Measurements from ENCODE around the gene KIF1B. TPM values are rescaled to one million over a fixed set of nuclear protein-coding genes. Genes with fewer than 3 reads are reported as not detected.
A peak's percentile ranks its signal among the peaks of the same experiment; 100 is the strongest.

The KIF1B gene
- total RNA-seq, 5 donors from 2014 or later (not counting 1 experiment from before 2014, with no cell fraction given): 10.3 to 15.3 (median 13.8) TPM

- Histone ChIP-seq H3K36me3 (ENCODE audit: control insufficient read depth in 2 of 2, extremely low read depth in 1 of 2, insufficient read depth in 1 of 2, low read length in 1 of 2) (peaks cover 0 to 20% of the 10 kb centered on the region in 2 donors), H3K4me3 (ENCODE audit: control insufficient read depth in 1 of 2, extremely low read depth in 1 of 2, low read length in 1 of 2) (no peak overlapping the region), H3K4me1 (ENCODE audit: control insufficient read depth in 1 of 2, extremely low read depth in 1 of 2, insufficient read depth in 2 of 2, low read length in 2 of 2) (no peaks in the 10 kb centered on the region), H3K27ac (ENCODE audit: low read length) (no peak overlapping the region), H3K27me3 (replicated peaks in 1 of 2; ENCODE audit: control insufficient read depth in 2 of 2, extremely low read depth in 1 of 2, insufficient read depth in 2 of 2, low read length in 1 of 2) (no peaks in the 10 kb centered on the region), H3K9me3 (no peaks in the 10 kb centered on the region)
- Mint-ChIP-seq H3K4me1 (no peaks in the 10 kb centered on the region), H3K36me3 (peaks cover 49% of the 10 kb centered on the region), H3K9me3 (no peaks in the 10 kb centered on the region), H3K4me3 (no peak overlapping the region), H3K27me3 (no peaks in the 10 kb centered on the region), H3K27ac (no peak overlapping the region)
- DNase-seq (no peak), ATAC-seq (replicated peaks in 1 of 4) (no peak)
- WGBS (ENCODE audit: insufficient coverage): no CpG with 5 or more reads among the region's 1 CpG
- CTCF ChIA-PET: no interaction called here
- POLR2A ChIA-PET: no interaction called here
Measured at GRCh38 chr1:10299151-10299550, 88.8 kb downstream of the KIF1B start.

GRCh38 chr1:10302416-10302815 lies 92.0 kb downstream of the KIF1B start:
- H3K9me3 ChIP-seq: no peaks in the 10 kb centered on the region
- no peaks in the 10 kb centered on the region for H3K27me3 ChIP-seq (replicated peaks in 1 of 2; ENCODE audit: control insufficient read depth in 2 of 2, extremely low read depth in 1 of 2, insufficient read depth in 2 of 2, low read length in 1 of 2)
- Mint-ChIP-seq H3K27me3 (no peaks in the 10 kb centered on the region), H3K27ac (no peak overlapping the region), H3K4me1 (peaks cover 0 to 4% (median 0%) of the 10 kb centered on the region in 3 donors), H3K4me3 (no peak overlapping the region), H3K36me3 (peaks cover 30% of the 10 kb centered on the region), H3K9me3 (no peaks in the 10 kb centered on the region)
- CTCF ChIA-PET: no interaction called here
- peaks cover 0 to 3% of the 10 kb centered on the region in 2 donors for H3K36me3 ChIP-seq (ENCODE audit: control insufficient read depth in 2 of 2, extremely low read depth in 1 of 2, insufficient read depth in 1 of 2, low read length in 1 of 2)
- no peak overlapping the region for H3K4me3 ChIP-seq (ENCODE audit: control insufficient read depth in 1 of 2, extremely low read depth in 1 of 2, low read length in 1 of 2)
- POLR2A ChIA-PET: no interaction called here
- no peak overlapping the region for H3K27ac ChIP-seq (ENCODE audit: low read length)
- WGBS (ENCODE audit: insufficient coverage): no CpG with 5 or more reads among the region's 6 CpGs
- DNase-seq (no peak), ATAC-seq (replicated peaks in 1 of 4) (no peak)
- no peaks in the 10 kb centered on the region for H3K4me1 ChIP-seq (ENCODE audit: control insufficient read depth in 1 of 2, extremely low read depth in 1 of 2, insufficient read depth in 2 of 2, low read length in 2 of 2)

- H3K36me3 Mint-ChIP-seq: peaks cover 27% of the 10 kb centered on the region
- no peak overlapping the region for H3K27ac Mint-ChIP-seq
- DNase-seq (no peak), ATAC-seq (replicated peaks in 1 of 4) (no peak)
- no peaks in the 10 kb centered on the region for H3K27me3 Mint-ChIP-seq
- Histone ChIP-seq H3K27me3 (replicated peaks in 1 of 2; ENCODE audit: control insufficient read depth in 2 of 2, extremely low read depth in 1 of 2, insufficient read depth in 2 of 2, low read length in 1 of 2) (no peaks in the 10 kb centered on the region), H3K4me3 (ENCODE audit: control insufficient read depth in 1 of 2, extremely low read depth in 1 of 2, low read length in 1 of 2) (no peak overlapping the region), H3K36me3 (ENCODE audit: control insufficient read depth in 2 of 2, extremely low read depth in 1 of 2, insufficient read depth in 1 of 2, low read length in 1 of 2) (peaks cover 0 to 3% of the 10 kb centered on the region in 2 donors), H3K9me3 (no peaks in the 10 kb centered on the region), H3K4me1 (ENCODE audit: control insufficient read depth in 1 of 2, extremely low read depth in 1 of 2, insufficient read depth in 2 of 2, low read length in 2 of 2) (peaks cover 0 to 2% of the 10 kb centered on the region in 2 experiments), H3K27ac (ENCODE audit: low read length) (no peak overlapping the region)
- H3K9me3 Mint-ChIP-seq: no peaks in the 10 kb centered on the region
- WGBS (ENCODE audit: insufficient coverage): no CpG with 5 or more reads among the region's 11 CpGs
- H3K4me1 Mint-ChIP-seq: peaks cover 7 to 18% (median 9%) of the 10 kb centered on the region in 3 donors
- ChIA-PET CTCF (no interaction called here), POLR2A (no interaction called here)
- H3K4me3 Mint-ChIP-seq: no peak overlapping the region
Measured at GRCh38 chr1:10304295-10304694, 93.9 kb downstream of the KIF1B start.

- ChIA-PET CTCF (no interaction called here), POLR2A (no interaction called here)
- H3K4me3 ChIP-seq (ENCODE audit: control insufficient read depth in 1 of 2, extremely low read depth in 1 of 2, low read length in 1 of 2): no peak overlapping the region
- H3K27me3 Mint-ChIP-seq: no peaks in the 10 kb centered on the region
- H3K27me3 ChIP-seq (replicated peaks in 1 of 2; ENCODE audit: control insufficient read depth in 2 of 2, extremely low read depth in 1 of 2, insufficient read depth in 2 of 2, low read length in 1 of 2): no peaks in the 10 kb centered on the region
- no CpG with 5 or more reads among the region's 2 CpGs for WGBS (ENCODE audit: insufficient coverage)
- H3K36me3 Mint-ChIP-seq: peaks cover 27% of the 10 kb centered on the region
- no peak overlapping the region for H3K4me3 Mint-ChIP-seq
- no peak overlapping the region for H3K27ac ChIP-seq (ENCODE audit: low read length)
- no peak for DNase-seq
- peaks cover 0 to 2% of the 10 kb centered on the region in 2 experiments for H3K4me1 ChIP-seq (ENCODE audit: control insufficient read depth in 1 of 2, extremely low read depth in 1 of 2, insufficient read depth in 2 of 2, low read length in 2 of 2)
- H3K27ac Mint-ChIP-seq: no peak overlapping the region
- H3K36me3 ChIP-seq (ENCODE audit: control insufficient read depth in 2 of 2, extremely low read depth in 1 of 2, insufficient read depth in 1 of 2, low read length in 1 of 2): peaks cover 0 to 3% of the 10 kb centered on the region in 2 donors
- no peak for ATAC-seq (replicated peaks in 1 of 4)
- H3K9me3 ChIP-seq: no peaks in the 10 kb centered on the region
- peaks cover 7 to 21% (median 9%) of the 10 kb centered on the region in 3 donors for H3K4me1 Mint-ChIP-seq
- no peaks in the 10 kb centered on the region for H3K9me3 Mint-ChIP-seq
Measured at GRCh38 chr1:10306435-10306834, 96.1 kb downstream of the KIF1B start.

GRCh38 chr1:10308001-10308400 lies 97.6 kb downstream of the KIF1B start:
- WGBS (ENCODE audit: insufficient coverage): 60% methylated on average over 1 of the region's 3 CpGs
- ChIA-PET CTCF (no interaction called here), POLR2A (no interaction called here)
- ATAC-seq (replicated peaks in 1 of 4): peak; percentile 52 to 97 (median 74)
- Histone ChIP-seq H3K4me3 (ENCODE audit: control insufficient read depth in 1 of 2, extremely low read depth in 1 of 2, low read length in 1 of 2) (no peak overlapping the region), H3K4me1 (ENCODE audit: control insufficient read depth in 1 of 2, extremely low read depth in 1 of 2, insufficient read depth in 2 of 2, low read length in 2 of 2) (peaks cover 0 to 2% of the 10 kb centered on the region in 2 experiments), H3K27ac (ENCODE audit: low read length) (peak overlapping the region; percentile 57), H3K27me3 (replicated peaks in 1 of 2; ENCODE audit: control insufficient read depth in 2 of 2, extremely low read depth in 1 of 2, insufficient read depth in 2 of 2, low read length in 1 of 2) (no peaks in the 10 kb centered on the region), H3K36me3 (ENCODE audit: control insufficient read depth in 2 of 2, extremely low read depth in 1 of 2, insufficient read depth in 1 of 2, low read length in 1 of 2) (peaks cover 0 to 3% of the 10 kb centered on the region in 2 donors), H3K9me3 (no peaks in the 10 kb centered on the region)
- H3K4me3 Mint-ChIP-seq: no peak overlapping the region
- H3K36me3 Mint-ChIP-seq: peaks cover 33% of the 10 kb centered on the region
- H3K4me1 Mint-ChIP-seq: peaks cover 7 to 21% (median 9%) of the 10 kb centered on the region in 3 donors
- H3K27ac Mint-ChIP-seq: peak overlapping the region; percentile 63 to 76
- peak in 31 of 35 experiments; percentile 5 to 64 (median 26) for DNase-seq
- no peaks in the 10 kb centered on the region for H3K9me3 Mint-ChIP-seq
- H3K27me3 Mint-ChIP-seq: no peaks in the 10 kb centered on the region

- H3K27ac ChIP-seq (ENCODE audit: low read length): no peak overlapping the region
- no peaks in the 10 kb centered on the region for H3K27me3 Mint-ChIP-seq
Measured at GRCh38 chr1:10309243-10310011, 99.1 kb downstream of the KIF1B start.

More at GRCh38 chr1:10309243-10310011, 99.1 kb downstream of the KIF1B start:
- H3K4me1 Mint-ChIP-seq: peaks cover 7 to 21% (median 9%) of the 10 kb centered on the region in 3 donors
- Histone ChIP-seq H3K4me3 (ENCODE audit: control insufficient read depth in 1 of 2, extremely low read depth in 1 of 2, low read length in 1 of 2) (no peak overlapping the region), H3K9me3 (no peaks in the 10 kb centered on the region), H3K27me3 (replicated peaks in 1 of 2; ENCODE audit: control insufficient read depth in 2 of 2, extremely low read depth in 1 of 2, insufficient read depth in 2 of 2, low read length in 1 of 2) (no peaks in the 10 kb centered on the region), H3K4me1 (ENCODE audit: control insufficient read depth in 1 of 2, extremely low read depth in 1 of 2, insufficient read depth in 2 of 2, low read length in 2 of 2) (peaks cover 0 to 2% of the 10 kb centered on the region in 2 experiments), H3K36me3 (ENCODE audit: control insufficient read depth in 2 of 2, extremely low read depth in 1 of 2, insufficient read depth in 1 of 2, low read length in 1 of 2) (no peaks in the 10 kb centered on the region)
- DNase-seq: no peak
- no peaks in the 10 kb centered on the region for H3K9me3 Mint-ChIP-seq
- CTCF ChIA-PET: interaction anchor here in 1 of 2 donors (0.5 kb wide), 1 partner anchor 12 kb away, joined by 5 read pairs; no protein-coding TSS in a partner anchor
- WGBS (ENCODE audit: insufficient coverage): 100% methylated on average over 2 of the region's 6 CpGs
- POLR2A ChIA-PET: no interaction called here
- peaks cover 19% of the 10 kb centered on the region for H3K36me3 Mint-ChIP-seq
- no peak for ATAC-seq (replicated peaks in 1 of 4)
- no peak overlapping the region for H3K27ac Mint-ChIP-seq
- H3K4me3 Mint-ChIP-seq: no peak overlapping the region
